ENCODE measurements around the gene PPP1R9A.
"Not testable (repeated sequence)": the region's sequence is repeated elsewhere in the genome, so short reads cannot be mapped to it uniquely, and the experiment has no call there.

PPP1R9A gene

GRCh38 chr7:94980418-94981142 lies 73.2 kb downstream of the PPP1R9A start:
- DNase-seq: no peak

GRCh38 chr7:94995921-94996320 lies 88.5 kb downstream of the PPP1R9A start:
- no peak for DNase-seq

GRCh38 chr7:94996369-94996768 lies 89.0 kb downstream of the PPP1R9A start:
- DNase-seq: no peak

GRCh38 chr7:94997547-94997946 lies 90.2 kb downstream of the PPP1R9A start:
- DNase-seq: no peak

- no peak for DNase-seq
These were observed 91.1 kb downstream of the PPP1R9A start for GRCh38 chr7:94998266-94999068.

GRCh38 chr7:94999069-94999351 lies 91.6 kb downstream of the PPP1R9A start:
- DNase-seq: no peak

- not testable (repeated sequence) for DNase-seq
These were observed 92.2 kb downstream of the PPP1R9A start for GRCh38 chr7:94999601-95000000.

- no peak for DNase-seq
These were observed 93.9 kb downstream of the PPP1R9A start for GRCh38 chr7:95001258-95001657.

GRCh38 chr7:95001815-95002561 lies 94.6 kb downstream of the PPP1R9A start:
- DNase-seq: no peak

- DNase-seq: peak; percentile 15
These were observed 95.4 kb downstream of the PPP1R9A start for GRCh38 chr7:95002775-95003174.

- DNase-seq: peak; percentile 31
These were observed 97.3 kb downstream of the PPP1R9A start for GRCh38 chr7:95004618-95005247.

GRCh38 chr7:95006010-95006409 lies 98.6 kb downstream of the PPP1R9A start:
- no peak for DNase-seq

GRCh38 chr7:95008773-95009172 lies 101.4 kb downstream of the PPP1R9A start:
- not testable (repeated sequence) for DNase-seq

- peak; percentile 89 for DNase-seq
These were observed 103.9 kb downstream of the PPP1R9A start for GRCh38 chr7:95011146-95011928.

GRCh38 chr7:95011995-95012394 lies 104.6 kb downstream of the PPP1R9A start:
- DNase-seq: peak; percentile 65

- peak; percentile 39 for DNase-seq
These were observed 110.6 kb downstream of the PPP1R9A start for GRCh38 chr7:95018021-95018420.

- no peak for DNase-seq
These were observed 118.6 kb downstream of the PPP1R9A start for GRCh38 chr7:95026018-95026417.

- no peak for DNase-seq
These were observed 119.2 kb downstream of the PPP1R9A start for GRCh38 chr7:95026421-95027072.

GRCh38 chr7:95027234-95027872 lies 120.0 kb downstream of the PPP1R9A start:
- no peak for DNase-seq

GRCh38 chr7:95028683-95029082 lies 121.3 kb downstream of the PPP1R9A start:
- no peak for DNase-seq

- no peak for DNase-seq
These were observed 127.9 kb downstream of the PPP1R9A start for GRCh38 chr7:95035295-95035694.
